Panc1 (cell line): ENCODE measurements around the gene ABCC3. TPM values are rescaled to one million over a fixed set of nuclear protein-coding genes. Genes with fewer than 3 reads are reported as not detected.

ENCODE experiments used
- ATAC-seq: fragments of 200-7000 bp; cut with Tn5 transposase; 2 replicates; pipeline ENCODE4 v1.9.1; 2020; ENCODE audit warnings: mild to moderate bottlenecking, moderate library complexity
- BruUV-seq: library from RNA; stranded (reverse); fragments of 400-500 nt; replicated peaks from 2 replicates; lab custom pipeline; 2021; lab: Mats Ljungman, UMichigan
- CTCF ChIA-PET: fragments of 300-600 bp; sonication (Branson Sonifier 250); formaldehyde crosslinking; loops from one replicate; lab custom pipeline; 2022; ENCODE audit warnings: antibody characterized with exemption; lab: Charles Lee
- POLR2A ChIA-PET: fragments of 300-600 bp; sonication (Branson Sonifier 250); formaldehyde crosslinking; loops from one replicate; lab custom pipeline; 2022; ENCODE audit warnings: antibody characterized with exemption; lab: Charles Lee
- DNase-seq: peaks from one replicate; pipeline ENCODE4 v3.0.0-alpha.2; 2010; ENCODE audit warnings: low read depth, low spot score
- H3K27ac ChIP-seq: 2 replicates; pipeline ENCODE4 v1.5.1; 2011; ENCODE audit warnings: mild to moderate bottlenecking, low read length, inconsistent platforms
- H3K27me3 ChIP-seq: fragments of 200-500 bp; sonication (Bioruptor generic); 2 replicates; pipeline ENCODE4 v1.6.0; 2014; ENCODE audit warnings: low read length, inconsistent platforms; ENCODE audit not compliant: control insufficient read depth, insufficient read depth
- H3K36me3 ChIP-seq: fragments of 200-500 bp; sonication (Bioruptor generic); 2 replicates; pipeline ENCODE4 v1.5.1; 2014; ENCODE audit warnings: inconsistent platforms, mild to moderate bottlenecking, low read length, moderate library complexity; ENCODE audit not compliant: control insufficient read depth, insufficient read depth
- H3K4me1 ChIP-seq: 2 replicates; pipeline ENCODE4 v1.5.1; 2011; ENCODE audit warnings: inconsistent platforms, mild to moderate bottlenecking, low read length, moderate library complexity; ENCODE audit not compliant: control insufficient read depth, insufficient read depth
- H3K4me3 ChIP-seq, 2 experiments: 2 replicates each; pipeline ENCODE4 v1.5.1; 2011 to 2012; ENCODE audit warnings: low read depth in 2 of 2, low read length in 2 of 2, mild to moderate bottlenecking in 2 of 2, inconsistent platforms in 1 of 2, moderate library complexity in 1 of 2
- H3K9me3 ChIP-seq: fragments of 200-500 bp; sonication (Bioruptor generic); 2 replicates; pipeline ENCODE4 v1.5.1; 2014; ENCODE audit warnings: low read depth, mild to moderate bottlenecking, inconsistent platforms, low read length, moderate library complexity; ENCODE audit not compliant: control insufficient read depth, insufficient read depth
- CTCF ChIP-seq: fragments of 450-650 bp; IDR thresholded peaks from 2 replicates; pipeline ENCODE4 v1.5.1; 2017; ENCODE audit warnings: mild to moderate bottlenecking
- POLR2AphosphoS5 ChIP-seq: IDR thresholded peaks from 2 replicates; pipeline ENCODE4 v1.6.1; 2012; ENCODE audit warnings: mild to moderate bottlenecking, low read depth, low read length, moderate library complexity
- REST ChIP-seq, 2 experiments: IDR thresholded peaks; 2 replicates each; pipeline ENCODE4 v1.6.1; 2011 to 2012; ENCODE audit warnings: low read depth in 2 of 2, control low read depth in 1 of 2, low read length in 1 of 2, mild to moderate bottlenecking in 1 of 2, moderate library complexity in 1 of 2; ENCODE audit not compliant: insufficient read depth in 1 of 2
- SIN3A ChIP-seq: IDR thresholded peaks from 2 replicates; pipeline ENCODE4 v1.6.1; 2012; ENCODE audit warnings: low read depth, mild to moderate bottlenecking, low read length, moderate library complexity, borderline replicate concordance; ENCODE audit not compliant: insufficient read depth
- TCF7L2 ChIP-seq: IDR thresholded peaks from 2 replicates; pipeline ENCODE4 v1.6.1; 2011; ENCODE audit warnings: mild to moderate bottlenecking, low read depth, low read length, inconsistent platforms
- in situ Hi-C: cut with HindIII; loops from 2 replicates; pipeline ENCODE4 v1.10.0; 2016; ENCODE audit warnings: low sequenced_read_pairs, low pct_unique_long_range_greater_than_20kb
- intact Hi-C: fragments of 100-400 bp; cut with micrococcal nuclease; formaldehyde crosslinking; loops from one replicate; pipeline ENCODE4 v1.10.0; 2022; ENCODE audit not compliant: unreplicated experiment
- total RNA-seq: library from RNA; stranded (reverse); gene quantifications from one replicate; pipeline ENCODE4 v1.2.1, GENCODE V29; 2021; ENCODE audit not compliant: unreplicated experiment

The ABCC3 gene
- total RNA-seq, 1 experiment from 2014 or later: 128 TPM

DNA sequence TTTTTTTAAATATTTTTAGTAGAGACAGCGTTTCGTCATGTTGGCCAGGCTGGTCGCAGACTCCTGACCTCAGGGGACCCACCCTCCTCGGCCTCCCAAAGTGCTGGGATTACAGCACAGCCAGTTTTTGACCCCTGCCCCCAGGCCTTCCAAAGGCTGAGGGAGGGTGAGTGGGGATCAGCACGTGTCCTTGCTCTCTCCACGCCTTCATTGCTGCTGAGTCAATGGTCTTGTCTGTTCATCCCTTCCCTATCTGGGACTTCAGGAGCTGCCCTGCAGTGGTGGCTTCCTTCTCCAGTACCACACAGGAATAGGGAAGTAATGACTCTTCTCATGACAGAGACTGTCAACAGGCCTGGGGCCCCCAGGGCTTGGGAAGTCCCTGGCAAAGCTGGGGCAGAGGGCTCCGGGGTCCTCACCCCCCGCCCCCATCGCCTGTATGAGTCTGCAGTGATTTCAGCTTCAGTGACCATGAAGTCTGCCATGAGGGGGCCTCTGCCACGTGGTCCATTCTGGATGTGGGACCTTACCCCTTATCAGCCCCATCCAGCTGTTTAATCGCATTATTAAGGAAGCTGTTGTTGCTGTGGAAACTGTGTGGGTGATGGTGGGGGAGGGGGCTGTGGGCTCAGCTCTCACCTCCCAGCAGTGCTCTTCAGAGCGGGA, 6.1 kb downstream of the ABCC3 start:
- Histone ChIP-seq H3K4me3 (no peak overlapping the region), H3K4me1 (peaks cover 87% of the 10 kb centered on the region), H3K9me3 (no peaks in the 10 kb centered on the region), H3K27me3 (no peaks in the 10 kb centered on the region), H3K27ac (peak overlapping the region; percentile 100), H3K36me3 (0 out of 2 replicates have a peak, but pooled peaks cover 3% of the 10 kb centered on the region)
- POLR2A ChIA-PET: interaction anchor here (0.6 kb wide), 2 partner anchors 21 to 307 kb away, joined by 3 to 4 read pairs; no protein-coding TSS in a partner anchor
- intact Hi-C loops (no loop called here), in situ Hi-C loops (no loop called here)
- no TSS peak for BruUV-seq
- DNase-seq (no peak), ATAC-seq (no peak)
- TF ChIP-seq CTCF: no peak
- TF ChIP-seq POLR2AphosphoS5: no peak
- TF ChIP-seq REST (IDR thresholded peaks at IDR 0.05; ENCODE audit: insufficient read depth in 1 of 2, low read depth in 2 of 2, low read length in 1 of 2): no peak
- no peak for TF ChIP-seq SIN3A
- TF ChIP-seq TCF7L2: no peak
- CTCF ChIA-PET: no interaction called here

GRCh38 chr17:50641357-50641756, 6.7 kb downstream of the ABCC3 start:
- CTCF ChIA-PET: no interaction called here
- no peaks in the 10 kb centered on the region for H3K27me3 ChIP-seq
- peaks cover 86% of the 10 kb centered on the region for H3K4me1 ChIP-seq
- 0 out of 2 replicates have a peak, but pooled peaks cover 3% of the 10 kb centered on the region for H3K36me3 ChIP-seq
- BruUV-seq: no TSS peak
- in situ Hi-C loops: no loop called here
- POLR2A ChIA-PET: interaction anchor here (0.6 to 0.7 kb wide), 3 partner anchors 23 to 307 kb away, joined by 3 to 5 read pairs (median 3); no protein-coding TSS in a partner anchor
- H3K4me3 ChIP-seq: no peak overlapping the region
- H3K9me3 ChIP-seq: no peaks in the 10 kb centered on the region
- TF ChIP-seq CTCF (no peak), REST (IDR thresholded peaks at IDR 0.05; ENCODE audit: insufficient read depth in 1 of 2, low read depth in 2 of 2, low read length in 1 of 2) (no peak), POLR2AphosphoS5 (no peak), TCF7L2 (no peak), SIN3A (no peak)
- H3K27ac ChIP-seq: peak overlapping the region; percentile 100
- DNase-seq (no peak), ATAC-seq (no peak)
- intact Hi-C loops: no loop called here
